Measurements from ENCODE around the gene DOC2B.

DOC2B gene

GRCh38 chr17:230395-230770 is 48.9 kb upstream of the DOC2B start (continued):
- no peak for TF ChIP-seq ZNF514 (tag by site-specific recombination; IDR thresholded peaks at IDR 0.05)
- TF ChIP-seq ZNF112 (tag by site-specific recombination; IDR thresholded peaks at IDR 0.05) = no peak
- TF ChIP-seq ZNF768 (tag by site-specific recombination; IDR thresholded peaks at IDR 0.05) = no peak
- no peak for TF ChIP-seq SETDB1 (IDR thresholded peaks at IDR 0.05; ENCODE audit: insufficient read length, low read length)
- TF ChIP-seq, protein P1, sequence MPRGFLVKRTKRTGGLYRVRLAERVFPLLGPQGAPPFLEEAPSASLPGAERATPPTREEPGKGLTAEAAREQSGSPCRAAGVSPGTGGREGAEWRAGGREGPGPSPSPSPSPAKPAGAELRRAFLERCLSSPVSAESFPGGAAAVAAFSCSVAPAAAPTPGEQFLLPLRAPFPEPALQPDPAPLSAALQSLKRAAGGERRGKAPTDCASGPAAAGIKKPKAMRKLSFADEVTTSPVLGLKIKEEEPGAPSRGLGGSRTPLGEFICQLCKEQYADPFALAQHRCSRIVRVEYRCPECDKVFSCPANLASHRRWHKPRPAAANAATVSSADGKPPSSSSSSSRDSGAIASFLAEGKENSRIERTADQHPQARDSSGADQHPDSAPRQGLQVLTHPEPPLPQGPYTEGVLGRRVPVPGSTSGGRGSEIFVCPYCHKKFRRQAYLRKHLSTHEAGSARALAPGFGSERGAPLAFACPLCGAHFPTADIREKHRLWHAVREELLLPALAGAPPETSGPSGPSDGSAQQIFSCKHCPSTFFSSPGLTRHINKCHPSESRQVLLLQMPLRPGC (tag by site-specific recombination; IDR thresholded peaks at IDR 0.05) = no peak
- TF ChIP-seq ZNF211 (tag by site-specific recombination; IDR thresholded peaks at IDR 0.05; ENCODE audit: low read depth) = no peak
- TF ChIP-seq ZBTB10 (tag by site-specific recombination; IDR thresholded peaks at IDR 0.05) = no peak

- ChIA-PET CTCF (no interaction called here), POLR2A (no interaction called here)
- Histone ChIP-seq H3K4me1 (ENCODE audit: control insufficient read depth, insufficient read depth, low read length) (no peaks in the 10 kb centered on the region), H3K4me3 (ENCODE audit: low read depth, low read length) (no peak overlapping the region), H3K9me3 (ENCODE audit: control insufficient read depth, insufficient read depth, low read depth, low read length) (no peaks in the 10 kb centered on the region), H3K27ac (ENCODE audit: extremely low read depth, low read depth, low read length) (no peak overlapping the region), H3K36me3 (ENCODE audit: control insufficient read depth in 2 of 2, insufficient read depth in 1 of 2, low read length in 2 of 2) (no peaks in the 10 kb centered on the region)
- TF ChIP-seq ZNF837 (tag by site-specific recombination; IDR thresholded peaks at IDR 0.05) = no peak
- no peak for TF ChIP-seq ZNF202 (tag by site-specific recombination; IDR thresholded peaks at IDR 0.05; ENCODE audit: borderline replicate concordance)
- no peak for TF ChIP-seq ZBTB10 (tag by site-specific recombination; IDR thresholded peaks at IDR 0.05)
- TF ChIP-seq, protein P2, sequence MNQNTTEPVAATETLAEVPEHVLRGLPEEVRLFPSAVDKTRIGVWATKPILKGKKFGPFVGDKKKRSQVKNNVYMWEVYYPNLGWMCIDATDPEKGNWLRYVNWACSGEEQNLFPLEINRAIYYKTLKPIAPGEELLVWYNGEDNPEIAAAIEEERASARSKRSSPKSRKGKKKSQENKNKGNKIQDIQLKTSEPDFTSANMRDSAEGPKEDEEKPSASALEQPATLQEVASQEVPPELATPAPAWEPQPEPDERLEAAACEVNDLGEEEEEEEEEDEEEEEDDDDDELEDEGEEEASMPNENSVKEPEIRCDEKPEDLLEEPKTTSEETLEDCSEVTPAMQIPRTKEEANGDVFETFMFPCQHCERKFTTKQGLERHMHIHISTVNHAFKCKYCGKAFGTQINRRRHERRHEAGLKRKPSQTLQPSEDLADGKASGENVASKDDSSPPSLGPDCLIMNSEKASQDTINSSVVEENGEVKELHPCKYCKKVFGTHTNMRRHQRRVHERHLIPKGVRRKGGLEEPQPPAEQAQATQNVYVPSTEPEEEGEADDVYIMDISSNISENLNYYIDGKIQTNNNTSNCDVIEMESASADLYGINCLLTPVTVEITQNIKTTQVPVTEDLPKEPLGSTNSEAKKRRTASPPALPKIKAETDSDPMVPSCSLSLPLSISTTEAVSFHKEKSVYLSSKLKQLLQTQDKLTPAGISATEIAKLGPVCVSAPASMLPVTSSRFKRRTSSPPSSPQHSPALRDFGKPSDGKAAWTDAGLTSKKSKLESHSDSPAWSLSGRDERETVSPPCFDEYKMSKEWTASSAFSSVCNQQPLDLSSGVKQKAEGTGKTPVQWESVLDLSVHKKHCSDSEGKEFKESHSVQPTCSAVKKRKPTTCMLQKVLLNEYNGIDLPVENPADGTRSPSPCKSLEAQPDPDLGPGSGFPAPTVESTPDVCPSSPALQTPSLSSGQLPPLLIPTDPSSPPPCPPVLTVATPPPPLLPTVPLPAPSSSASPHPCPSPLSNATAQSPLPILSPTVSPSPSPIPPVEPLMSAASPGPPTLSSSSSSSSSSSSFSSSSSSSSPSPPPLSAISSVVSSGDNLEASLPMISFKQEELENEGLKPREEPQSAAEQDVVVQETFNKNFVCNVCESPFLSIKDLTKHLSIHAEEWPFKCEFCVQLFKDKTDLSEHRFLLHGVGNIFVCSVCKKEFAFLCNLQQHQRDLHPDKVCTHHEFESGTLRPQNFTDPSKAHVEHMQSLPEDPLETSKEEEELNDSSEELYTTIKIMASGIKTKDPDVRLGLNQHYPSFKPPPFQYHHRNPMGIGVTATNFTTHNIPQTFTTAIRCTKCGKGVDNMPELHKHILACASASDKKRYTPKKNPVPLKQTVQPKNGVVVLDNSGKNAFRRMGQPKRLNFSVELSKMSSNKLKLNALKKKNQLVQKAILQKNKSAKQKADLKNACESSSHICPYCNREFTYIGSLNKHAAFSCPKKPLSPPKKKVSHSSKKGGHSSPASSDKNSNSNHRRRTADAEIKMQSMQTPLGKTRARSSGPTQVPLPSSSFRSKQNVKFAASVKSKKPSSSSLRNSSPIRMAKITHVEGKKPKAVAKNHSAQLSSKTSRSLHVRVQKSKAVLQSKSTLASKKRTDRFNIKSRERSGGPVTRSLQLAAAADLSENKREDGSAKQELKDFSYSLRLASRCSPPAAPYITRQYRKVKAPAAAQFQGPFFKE (tag by site-specific recombination; IDR thresholded peaks at IDR 0.05; ENCODE audit: borderline replicate concordance) = no peak
- no peak for TF ChIP-seq ZNF184 (tag by site-specific recombination; IDR thresholded peaks at IDR 0.05)
- no peak for TF ChIP-seq ZNF510 (tag by site-specific recombination; IDR thresholded peaks at IDR 0.05; ENCODE audit: insufficient replicate concordance)
- TF ChIP-seq ZNF155 (tag by site-specific recombination; IDR thresholded peaks at IDR 0.05) = no peak
- no peak for TF ChIP-seq SCRT2 (tag by site-specific recombination; IDR thresholded peaks at IDR 0.05)
- TF ChIP-seq ZIC2 (tag by site-specific recombination; IDR thresholded peaks at IDR 0.05) = no peak
- no peak for TF ChIP-seq ZNF239 (tag by site-specific recombination; IDR thresholded peaks at IDR 0.05)
- no peak for TF ChIP-seq ZNF37A (tag by site-specific recombination; IDR thresholded peaks at IDR 0.05)
These were observed 48.4 kb upstream of the DOC2B start for GRCh38 chr17:229709-230394.

Data from HEK293 (cell line).